NCI-H187 treated with DMSO at 0.1 percent for 48 hours (cell line): ENCODE results near the gene CFP.
"Not testable (repeated sequence)": the region's sequence is repeated elsewhere in the genome, so short reads cannot be mapped to it uniquely, and the experiment has no call there.

Experiments used
- DNase-seq: peaks from one replicate; lab custom pipeline; 2025; lab: John Stamatoyannopoulos, UW

Gene CFP

GRCh38 chrX:47603125-47603524, 26.6 kb downstream of the CFP start:
- DNase-seq = not testable (repeated sequence)

- DNase-seq = no peak
Observed at GRCh38 chrX:47597222-47597621, 32.5 kb downstream of the CFP start.

- no peak for DNase-seq
Observed at GRCh38 chrX:47596256-47596655, 33.5 kb downstream of the CFP start.

- DNase-seq = no peak
Observed at GRCh38 chrX:47595716-47596251, 33.9 kb downstream of the CFP start.

- no peak for DNase-seq
Observed at GRCh38 chrX:47593522-47593921, 36.2 kb downstream of the CFP start.

GRCh38 chrX:47590984-47591383, 38.7 kb downstream of the CFP start:
- DNase-seq = no peak

- DNase-seq = no peak
Observed at GRCh38 chrX:47587906-47588735, 41.6 kb downstream of the CFP start.

GRCh38 chrX:47587091-47587891, 42.4 kb downstream of the CFP start:
- DNase-seq = no peak

- no peak for DNase-seq
Observed at GRCh38 chrX:47586043-47586787, 43.5 kb downstream of the CFP start.

- DNase-seq = no peak
Observed at GRCh38 chrX:47585273-47585672, 44.5 kb downstream of the CFP start.

GRCh38 chrX:47584714-47585113, 45.0 kb downstream of the CFP start:
- no peak for DNase-seq

GRCh38 chrX:47583240-47583861, 46.4 kb downstream of the CFP start:
- no peak for DNase-seq

- no peak for DNase-seq
Observed at GRCh38 chrX:47581731-47582647, 47.7 kb downstream of the CFP start, which contains the start of gene TIMP1. TSS of gene TIMP1 (plus strand) at chrX:47582436. CDS start at chrX:47583416, 980 bp downstream.

GRCh38 chrX:47579537-47579936, 50.2 kb downstream of the CFP start:
- no peak for DNase-seq

- DNase-seq = no peak
Observed at GRCh38 chrX:47578692-47579091, 51.0 kb downstream of the CFP start.

GRCh38 chrX:47577901-47578300, 51.8 kb downstream of the CFP start:
- DNase-seq = no peak

GRCh38 chrX:47577424-47577823, 52.3 kb downstream of the CFP start:
- DNase-seq = no peak

- no peak for DNase-seq
Observed at GRCh38 chrX:47576021-47576898, 53.5 kb downstream of the CFP start.

- DNase-seq = no peak
Observed at GRCh38 chrX:47574547-47575301, 55.0 kb downstream of the CFP start.
